NB4 (cell line): Measurements from ENCODE around the gene ELAC1.

ENCODE experiments used
- DNase-seq: peaks from one replicate; pipeline ENCODE4 v3.0.0; 2010; ENCODE audit warnings: low read depth
- H3K4me3 ChIP-seq: one replicate; pipeline ENCODE4 v1.5.1; 2011; ENCODE audit warnings: mild to moderate bottlenecking, low read depth, low read length, moderate library complexity
- MYC ChIP-seq: IDR thresholded peaks from 2 replicates; pipeline ENCODE4 v1.6.1; 2011; ENCODE audit warnings: low read depth, low read length
- POLR2A ChIP-seq: IDR thresholded peaks from 2 replicates; pipeline ENCODE4 v1.6.1; 2011; ENCODE audit warnings: mild to moderate bottlenecking; ENCODE audit not compliant: insufficient read length; ENCODE audit errors: extremely low read depth
- TF ChIP-seq, protein P1 (sequence below): IDR thresholded peaks from one replicate; pipeline ENCODE4 v1.5.1; 2012; ENCODE audit warnings: low read depth, low read length
- TF ChIP-seq, protein P2 (sequence below): IDR thresholded peaks from 2 replicates; pipeline ENCODE4 v1.6.1; 2011; ENCODE audit warnings: low read depth, low read length

The ELAC1 gene, protein sequence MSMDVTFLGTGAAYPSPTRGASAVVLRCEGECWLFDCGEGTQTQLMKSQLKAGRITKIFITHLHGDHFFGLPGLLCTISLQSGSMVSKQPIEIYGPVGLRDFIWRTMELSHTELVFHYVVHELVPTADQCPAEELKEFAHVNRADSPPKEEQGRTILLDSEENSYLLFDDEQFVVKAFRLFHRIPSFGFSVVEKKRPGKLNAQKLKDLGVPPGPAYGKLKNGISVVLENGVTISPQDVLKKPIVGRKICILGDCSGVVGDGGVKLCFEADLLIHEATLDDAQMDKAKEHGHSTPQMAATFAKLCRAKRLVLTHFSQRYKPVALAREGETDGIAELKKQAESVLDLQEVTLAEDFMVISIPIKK

DNA sequence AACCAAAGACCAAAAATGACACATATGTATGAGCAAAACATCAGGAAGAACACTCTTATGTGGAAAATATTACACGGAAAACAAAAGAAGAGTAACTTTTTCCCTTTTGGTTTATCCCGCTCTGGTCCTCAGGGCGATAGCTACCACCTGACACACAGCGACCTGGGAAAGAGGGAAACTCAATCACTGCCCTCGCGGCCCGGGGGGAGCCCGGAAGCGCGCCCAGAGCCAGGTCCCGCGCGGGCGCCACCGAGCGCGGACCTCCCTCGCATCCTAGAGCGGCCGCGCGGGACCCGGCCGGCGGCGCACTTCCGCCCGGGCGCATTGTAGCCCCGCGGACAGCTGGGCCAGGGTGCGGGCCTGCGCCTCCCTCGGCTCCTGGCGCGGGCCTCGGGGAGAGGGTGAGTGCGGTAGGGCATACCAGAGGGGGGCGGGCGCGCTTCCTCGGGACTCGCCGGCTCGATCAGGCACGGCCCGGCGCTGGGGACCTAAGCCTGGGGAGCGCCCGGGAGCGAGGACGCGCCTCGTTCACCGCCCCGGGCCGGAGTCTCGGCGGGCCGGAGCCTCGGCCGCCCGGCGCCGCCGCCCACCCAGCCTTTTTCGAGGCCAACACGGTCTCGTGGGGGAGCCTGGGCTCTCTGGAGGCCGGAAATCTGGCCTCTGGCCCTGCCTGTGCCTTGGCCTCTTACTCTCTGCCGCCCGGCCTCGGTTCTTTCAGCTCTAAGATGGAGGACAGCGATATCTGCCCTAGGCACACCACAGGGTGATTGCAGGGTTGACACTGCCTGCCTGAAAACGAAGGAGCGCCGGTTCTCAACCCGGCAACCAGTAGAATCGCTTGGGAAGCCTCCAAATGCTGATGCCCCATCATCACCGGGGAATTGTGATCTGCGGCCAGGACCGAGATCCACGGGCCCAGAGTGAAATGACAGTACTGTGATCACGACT, at the start of gene ELAC1:
Gene ELAC1 (plus strand): TSS at position 327 of the 948 bp plus-strand sequence. CDS start 6,365 bp downstream, outside the sequence.
- H3K4me3 ChIP-seq, result peak within 1 kb of the TSS; percentile 87
- TF ChIP-seq, protein P1, sequence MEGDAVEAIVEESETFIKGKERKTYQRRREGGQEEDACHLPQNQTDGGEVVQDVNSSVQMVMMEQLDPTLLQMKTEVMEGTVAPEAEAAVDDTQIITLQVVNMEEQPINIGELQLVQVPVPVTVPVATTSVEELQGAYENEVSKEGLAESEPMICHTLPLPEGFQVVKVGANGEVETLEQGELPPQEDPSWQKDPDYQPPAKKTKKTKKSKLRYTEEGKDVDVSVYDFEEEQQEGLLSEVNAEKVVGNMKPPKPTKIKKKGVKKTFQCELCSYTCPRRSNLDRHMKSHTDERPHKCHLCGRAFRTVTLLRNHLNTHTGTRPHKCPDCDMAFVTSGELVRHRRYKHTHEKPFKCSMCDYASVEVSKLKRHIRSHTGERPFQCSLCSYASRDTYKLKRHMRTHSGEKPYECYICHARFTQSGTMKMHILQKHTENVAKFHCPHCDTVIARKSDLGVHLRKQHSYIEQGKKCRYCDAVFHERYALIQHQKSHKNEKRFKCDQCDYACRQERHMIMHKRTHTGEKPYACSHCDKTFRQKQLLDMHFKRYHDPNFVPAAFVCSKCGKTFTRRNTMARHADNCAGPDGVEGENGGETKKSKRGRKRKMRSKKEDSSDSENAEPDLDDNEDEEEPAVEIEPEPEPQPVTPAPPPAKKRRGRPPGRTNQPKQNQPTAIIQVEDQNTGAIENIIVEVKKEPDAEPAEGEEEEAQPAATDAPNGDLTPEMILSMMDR, result no peak
- peak; percentile 79 for TF ChIP-seq POLR2A
- TF ChIP-seq, protein P2, sequence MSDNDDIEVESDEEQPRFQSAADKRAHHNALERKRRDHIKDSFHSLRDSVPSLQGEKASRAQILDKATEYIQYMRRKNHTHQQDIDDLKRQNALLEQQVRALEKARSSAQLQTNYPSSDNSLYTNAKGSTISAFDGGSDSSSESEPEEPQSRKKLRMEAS, result 0 out of 2 replicates have a peak, but pooled peaks have one; percentile 8
- peak; percentile 86 for DNase-seq

DNA sequence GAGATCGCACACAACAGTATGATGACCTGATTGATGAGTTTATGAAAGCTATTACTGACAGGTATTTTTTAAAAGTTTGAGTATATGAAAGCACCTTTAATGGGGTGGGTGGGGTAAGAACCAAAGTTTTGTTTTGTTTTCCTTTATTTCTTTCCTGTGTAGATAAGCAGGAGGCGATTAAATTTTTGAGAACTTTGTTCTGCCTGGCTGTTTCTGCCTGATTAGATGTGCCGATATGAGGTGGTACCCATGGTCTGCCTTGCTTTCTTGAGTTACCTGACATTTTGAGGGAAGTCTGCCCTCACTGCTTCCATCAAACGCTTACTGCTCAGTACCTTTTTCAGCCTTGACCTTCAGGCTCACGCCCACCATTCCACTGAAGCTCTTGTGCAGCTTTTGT, 49.7 kb upstream of the ELAC1 start:
- no peak for DNase-seq
- no peak overlapping the region for H3K4me3 ChIP-seq
- TF ChIP-seq MYC (no peak), POLR2A (no peak)
- TF ChIP-seq, protein P2, result no peak
- TF ChIP-seq, protein P1, result no peak

DNA sequence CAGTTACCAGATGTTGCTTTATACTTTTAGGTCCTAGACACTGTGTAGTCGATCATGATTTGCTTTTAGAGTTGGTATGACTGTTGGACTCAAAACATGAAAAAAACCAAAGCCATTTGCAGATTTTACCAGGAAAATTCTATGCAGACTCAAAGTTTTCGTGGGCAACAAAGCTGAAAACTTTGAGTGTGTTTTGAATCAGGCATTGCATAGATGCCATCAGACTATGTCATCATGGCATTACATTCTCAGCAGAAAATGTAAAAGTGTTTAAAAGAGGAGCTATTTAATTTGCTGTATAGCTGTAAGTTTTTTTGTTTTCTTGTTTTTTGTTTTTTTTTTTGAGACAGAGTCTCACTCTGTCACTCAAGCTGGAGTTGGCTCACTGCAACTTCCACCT, 43.5 kb upstream of the ELAC1 start:
- H3K4me3 ChIP-seq, result no peak overlapping the region
- no peak for DNase-seq
- TF ChIP-seq, protein P1, result no peak
- TF ChIP-seq POLR2A (no peak), MYC (no peak)
- TF ChIP-seq, protein P2, result no peak

DNA sequence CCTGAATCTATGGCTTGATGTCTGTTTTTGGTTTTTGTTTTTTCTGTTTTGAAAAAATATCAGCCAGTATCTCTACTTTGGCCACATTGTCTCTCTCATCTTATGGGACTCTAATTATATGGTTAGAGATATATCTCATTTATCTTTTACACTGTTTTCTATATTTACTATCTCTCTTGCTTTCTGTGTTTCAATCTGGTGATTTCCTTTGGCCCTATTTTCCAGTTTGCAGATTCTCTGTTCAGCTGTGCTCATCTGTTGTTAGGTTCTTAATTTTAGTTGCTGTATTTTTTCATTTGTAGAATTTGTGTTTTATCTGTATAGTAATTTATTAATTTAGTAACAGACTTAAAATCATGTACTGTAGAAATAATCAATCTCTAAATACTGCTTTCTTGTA, 41.3 kb upstream of the ELAC1 start:
- no peak for DNase-seq
- no peak overlapping the region for H3K4me3 ChIP-seq
- no peak for TF ChIP-seq POLR2A
- no peak for TF ChIP-seq MYC
- TF ChIP-seq, protein P1, result no peak
- TF ChIP-seq, protein P2, result no peak

DNA sequence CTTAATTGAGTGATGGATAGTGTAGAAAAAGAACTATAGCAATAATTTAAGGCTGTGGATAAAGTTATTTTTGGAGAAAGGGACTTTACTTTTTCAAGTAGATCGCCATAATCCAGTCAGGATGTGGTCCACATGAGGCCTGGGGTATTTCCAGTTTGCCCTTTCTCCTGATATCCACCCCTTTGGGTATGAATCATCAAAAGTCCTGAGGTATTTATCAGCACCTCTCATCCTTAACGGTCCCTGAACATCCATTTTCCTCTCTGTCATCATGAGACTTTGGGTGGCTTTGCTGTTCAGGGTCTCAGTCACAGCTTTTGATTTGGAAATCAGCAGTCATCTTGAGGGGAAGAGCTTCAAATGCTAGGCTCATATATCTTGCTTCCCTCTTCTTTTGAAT, 39.3 kb upstream of the ELAC1 start:
- DNase-seq, result no peak
- TF ChIP-seq, protein P2, result no peak
- TF ChIP-seq MYC (no peak), POLR2A (no peak)
- TF ChIP-seq, protein P1, result no peak
- H3K4me3 ChIP-seq, result no peak overlapping the region
